Measurements from ENCODE around the gene LMCD1.

Gene LMCD1

GRCh38 chr3:8596321-8597218 is 94.9 kb downstream of the LMCD1 start:
- no peak for DNase-seq

GRCh38 chr3:8597219-8597853 is 95.7 kb downstream of the LMCD1 start:
- DNase-seq, result no peak

GRCh38 chr3:8599146-8599545 is 97.5 kb downstream of the LMCD1 start:
- no peak for DNase-seq

GRCh38 chr3:8600457-8600856 is 98.8 kb downstream of the LMCD1 start:
- DNase-seq, result no peak

GRCh38 chr3:8603115-8603710 is 101.6 kb downstream of the LMCD1 start:
- no peak for DNase-seq

GRCh38 chr3:8604006-8604405 is 102.4 kb downstream of the LMCD1 start:
- no peak for DNase-seq

GRCh38 chr3:8604988-8605387 is 103.4 kb downstream of the LMCD1 start:
- DNase-seq, result no peak

- DNase-seq, result no peak
These were observed 105.1 kb downstream of the LMCD1 start for GRCh38 chr3:8606701-8607231.

GRCh38 chr3:8607234-8608040 is 105.8 kb downstream of the LMCD1 start:
- DNase-seq, result no peak

GRCh38 chr3:8608041-8608790 is 106.6 kb downstream of the LMCD1 start:
- DNase-seq, result no peak

- DNase-seq, result no peak
These were observed 107.3 kb downstream of the LMCD1 start for GRCh38 chr3:8608791-8609467.

GRCh38 chr3:8610951-8611350 is 109.3 kb downstream of the LMCD1 start:
- no peak for DNase-seq

GRCh38 chr3:8617921-8618320 is 116.3 kb downstream of the LMCD1 start:
- no peak for DNase-seq

- DNase-seq, result no peak
These were observed 117.3 kb downstream of the LMCD1 start for GRCh38 chr3:8618950-8619349.

- DNase-seq, result no peak
These were observed 117.9 kb downstream of the LMCD1 start for GRCh38 chr3:8619548-8619947.

- no peak for DNase-seq
These were observed 119.5 kb downstream of the LMCD1 start for GRCh38 chr3:8621141-8621540.

GRCh38 chr3:8621872-8622271 is 120.2 kb downstream of the LMCD1 start:
- DNase-seq, result no peak

GRCh38 chr3:8622873-8623691 is 121.5 kb downstream of the LMCD1 start:
- DNase-seq, result peak; percentile 66

- DNase-seq, result no peak
These were observed 122.1 kb downstream of the LMCD1 start for GRCh38 chr3:8623741-8624140.
